Trophoblast cell (in vitro differentiated cells and primary cell): Measurements from ENCODE around the gene GALR2.
"Not testable (repeated sequence)": the region's sequence is repeated elsewhere in the genome, so short reads cannot be mapped to it uniquely, and the experiment has no call there.

Experiments
- DNase-seq, 2 donors: peaks; one replicate each; pipeline ENCODE4 v3.0.0-alpha.2; 2016
- H2AFZ ChIP-seq: 2 replicates; pipeline ENCODE4 v1.6.1; 2013; ENCODE audit warnings: low read length, moderate library complexity, mild to moderate bottlenecking; ENCODE audit not compliant: insufficient read depth, poor library complexity
- H2AK5ac ChIP-seq: 2 replicates; pipeline ENCODE4 v1.6.1; 2013; ENCODE audit warnings: mild to moderate bottlenecking, low read length
- H2BK120ac ChIP-seq: 2 replicates; pipeline ENCODE4 v1.6.1; 2013; ENCODE audit warnings: low read length, mild to moderate bottlenecking, moderate library complexity; ENCODE audit not compliant: insufficient read depth, poor library complexity
- H2BK12ac ChIP-seq: 2 replicates; pipeline ENCODE4 v1.6.1; 2013; ENCODE audit warnings: mild to moderate bottlenecking, low read length, moderate library complexity
- H2BK5ac ChIP-seq: 2 replicates; pipeline ENCODE4 v1.6.1; 2013; ENCODE audit warnings: low read length, low read depth, moderate library complexity, mild to moderate bottlenecking; ENCODE audit not compliant: poor library complexity
- H3K14ac ChIP-seq: 2 replicates; pipeline ENCODE4 v1.6.1; 2013; ENCODE audit warnings: mild to moderate bottlenecking, low read length
- H3K18ac ChIP-seq: 2 replicates; pipeline ENCODE4 v1.6.1; 2013; ENCODE audit warnings: mild to moderate bottlenecking, low read length
- H3K23ac ChIP-seq: 2 replicates; pipeline ENCODE4 v1.6.1; 2013; ENCODE audit warnings: low read length
- H3K27ac ChIP-seq: 2 replicates; pipeline ENCODE4 v1.5.1; 2013; ENCODE audit warnings: low read depth, mild to moderate bottlenecking, inconsistent platforms, low read length, moderate library complexity
- H3K27me3 ChIP-seq: 2 replicates; pipeline ENCODE4 v1.6.1; 2013; ENCODE audit warnings: inconsistent platforms, mild to moderate bottlenecking, low read length, moderate library complexity; ENCODE audit not compliant: insufficient read depth
- H3K36me3 ChIP-seq, 2 experiments: 1 replicate in 1 of 2; 2 replicates in 1 of 2; pipeline ENCODE4 v1.6.1; 2013; ENCODE audit warnings: low read length in 2 of 2, mild to moderate bottlenecking in 2 of 2, moderate library complexity in 1 of 2; ENCODE audit not compliant: insufficient read depth in 2 of 2, control insufficient read depth in 1 of 2
- H3K4ac ChIP-seq: 2 replicates; pipeline ENCODE4 v1.6.1; 2013; ENCODE audit warnings: low read depth, mild to moderate bottlenecking, low read length, moderate library complexity
- H3K4me1 ChIP-seq, 2 experiments: 1 replicate in 1 of 2; 2 replicates in 1 of 2; pipeline ENCODE4 v1.6.1; 2013; ENCODE audit warnings: low read length in 2 of 2, mild to moderate bottlenecking in 2 of 2, moderate library complexity in 1 of 2; ENCODE audit not compliant: insufficient read depth in 2 of 2, control insufficient read depth in 1 of 2
- H3K4me2 ChIP-seq: 2 replicates; pipeline ENCODE4 v1.6.1; 2013; ENCODE audit warnings: inconsistent platforms, mild to moderate bottlenecking, low read length, moderate library complexity
- H3K4me3 ChIP-seq: 2 replicates; pipeline ENCODE4 v1.5.1; 2013; ENCODE audit warnings: mild to moderate bottlenecking, low read depth, low read length, inconsistent platforms
- H3K79me1 ChIP-seq: one replicate; pipeline ENCODE4 v1.6.1; 2013; ENCODE audit warnings: low read length
- H3K79me2 ChIP-seq: 2 replicates; pipeline ENCODE4 v1.6.1; 2013; ENCODE audit warnings: low read length, mild to moderate bottlenecking; ENCODE audit not compliant: control insufficient read depth, insufficient read depth, poor library complexity
- H3K9ac ChIP-seq: 2 replicates; pipeline ENCODE4 v1.6.1; 2013; ENCODE audit warnings: mild to moderate bottlenecking, low read length
- H3K9me3 ChIP-seq: 2 replicates; pipeline ENCODE4 v1.6.1; 2013; ENCODE audit warnings: low read depth, mild to moderate bottlenecking, control low read depth, inconsistent platforms, low read length; ENCODE audit not compliant: insufficient read depth
- H4K12ac ChIP-seq: 2 replicates; pipeline ENCODE4 v1.6.1; 2013; ENCODE audit warnings: low read depth, mild to moderate bottlenecking, low read length, moderate library complexity
- H4K8ac ChIP-seq: 2 replicates; pipeline ENCODE4 v1.6.1; 2013; ENCODE audit warnings: low read depth, mild to moderate bottlenecking, low read length, moderate library complexity
- H4K91ac ChIP-seq: one replicate; pipeline ENCODE4 v1.6.1; 2013; ENCODE audit warnings: low read depth, mild to moderate bottlenecking, low read length, moderate library complexity
- WGBS: extraction: QIAGEN DNeasy Blood & Tissue Kit; methylation state at CpG from one replicate; pipeline ENCODE4 v1.1.7; 2013; ENCODE audit warnings: missing lambda C conversion rate; ENCODE audit not compliant: insufficient read length, insufficient coverage; ENCODE audit errors: extremely low coverage; 5-methylcytosine and 5-hydroxymethylcytosine counted together

Gene GALR2

DNA sequence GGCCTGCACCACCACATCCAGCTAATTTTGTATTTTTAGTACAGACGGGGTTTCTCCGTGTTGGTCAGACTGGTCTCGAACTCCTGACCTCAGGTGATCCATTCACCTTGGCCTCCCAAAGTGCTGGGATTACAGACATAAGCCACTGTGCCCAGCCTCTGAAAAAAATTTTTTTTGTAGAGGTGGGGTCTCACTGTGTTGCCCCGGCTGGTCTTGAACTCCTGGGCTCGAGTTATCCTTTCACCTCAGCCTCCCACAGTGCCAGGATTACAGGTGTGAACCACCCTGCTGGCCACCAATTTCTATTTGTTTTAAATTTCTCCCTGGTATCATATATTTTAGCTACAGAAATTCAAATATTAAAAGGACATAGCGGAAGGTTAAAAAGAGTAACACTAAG, 16.3 kb upstream of the GALR2 start:
- not testable (repeated sequence) for DNase-seq, H3K23ac ChIP-seq, H2AFZ ChIP-seq, H3K27me3 ChIP-seq, H4K8ac ChIP-seq, H2BK12ac ChIP-seq, H3K14ac ChIP-seq, H3K4me2 ChIP-seq, H3K9ac ChIP-seq, H3K4ac ChIP-seq, H2BK120ac ChIP-seq, H3K4me3 ChIP-seq, H4K91ac ChIP-seq, H3K9me3 ChIP-seq, H2BK5ac ChIP-seq, H3K27ac ChIP-seq, H3K79me1 ChIP-seq, H3K18ac ChIP-seq, H3K79me2 ChIP-seq, H4K12ac ChIP-seq, H2AK5ac ChIP-seq, H3K4me1 ChIP-seq
- peaks cover 36 to 45% of the 10 kb centered on the region in 2 experiments for H3K36me3 ChIP-seq
- no CpG with 5 or more reads among the region's 6 CpGs for WGBS

- Histone ChIP-seq H2AFZ (no peak overlapping the region), H3K18ac (no peak overlapping the region), H3K4me2 (no peak overlapping the region), H2AK5ac (no peak overlapping the region), H3K79me2 (no peaks in the 10 kb centered on the region), H3K4me1 (no peaks in the 10 kb centered on the region), H4K91ac (no peak overlapping the region), H3K14ac (no peak overlapping the region), H3K9me3 (no peaks in the 10 kb centered on the region), H3K79me1 (no peaks in the 10 kb centered on the region), H3K27ac (no peak overlapping the region), H2BK5ac (no peak overlapping the region), H2BK120ac (no peak overlapping the region), H3K4ac (no peak overlapping the region), H2BK12ac (no peak overlapping the region), H4K8ac (no peak overlapping the region), H3K23ac (no peak overlapping the region), H4K12ac (no peak overlapping the region), H3K36me3 (peaks cover 63 to 70% of the 10 kb centered on the region in 2 experiments), H3K4me3 (no peak overlapping the region), H3K9ac (no peak overlapping the region), H3K27me3 (no peaks in the 10 kb centered on the region)
- no peak for DNase-seq
- no CpG with 5 or more reads among the region's 15 CpGs for WGBS
Observed at GRCh38 chr17:76063875-76064546, 10.6 kb upstream of the GALR2 start.

GRCh38 chr17:76065775-76066174, 8.8 kb upstream of the GALR2 start:
- no peak overlapping the region for H4K91ac ChIP-seq
- no peak overlapping the region for H3K9ac ChIP-seq
- H2BK5ac ChIP-seq: no peak overlapping the region
- no peak overlapping the region for H3K27ac ChIP-seq
- no peaks in the 10 kb centered on the region for H3K4me1 ChIP-seq
- H4K8ac ChIP-seq: no peak overlapping the region
- DNase-seq: no peak
- no peak overlapping the region for H3K14ac ChIP-seq
- H2BK120ac ChIP-seq: no peak overlapping the region
- no CpG with 5 or more reads among the region's 4 CpGs for WGBS
- no peak overlapping the region for H3K4me3 ChIP-seq
- H3K4ac ChIP-seq: no peak overlapping the region
- no peak overlapping the region for H4K12ac ChIP-seq
- H3K4me2 ChIP-seq: no peak overlapping the region
- no peaks in the 10 kb centered on the region for H3K79me1 ChIP-seq
- H2BK12ac ChIP-seq: no peak overlapping the region
- no peak overlapping the region for H2AFZ ChIP-seq
- no peaks in the 10 kb centered on the region for H3K27me3 ChIP-seq
- H3K23ac ChIP-seq: no peak overlapping the region
- no peak overlapping the region for H3K18ac ChIP-seq
- peaks cover 57 to 63% of the 10 kb centered on the region in 2 experiments for H3K36me3 ChIP-seq
- no peak overlapping the region for H2AK5ac ChIP-seq
- H3K79me2 ChIP-seq: no peaks in the 10 kb centered on the region
- H3K9me3 ChIP-seq: no peaks in the 10 kb centered on the region

DNA sequence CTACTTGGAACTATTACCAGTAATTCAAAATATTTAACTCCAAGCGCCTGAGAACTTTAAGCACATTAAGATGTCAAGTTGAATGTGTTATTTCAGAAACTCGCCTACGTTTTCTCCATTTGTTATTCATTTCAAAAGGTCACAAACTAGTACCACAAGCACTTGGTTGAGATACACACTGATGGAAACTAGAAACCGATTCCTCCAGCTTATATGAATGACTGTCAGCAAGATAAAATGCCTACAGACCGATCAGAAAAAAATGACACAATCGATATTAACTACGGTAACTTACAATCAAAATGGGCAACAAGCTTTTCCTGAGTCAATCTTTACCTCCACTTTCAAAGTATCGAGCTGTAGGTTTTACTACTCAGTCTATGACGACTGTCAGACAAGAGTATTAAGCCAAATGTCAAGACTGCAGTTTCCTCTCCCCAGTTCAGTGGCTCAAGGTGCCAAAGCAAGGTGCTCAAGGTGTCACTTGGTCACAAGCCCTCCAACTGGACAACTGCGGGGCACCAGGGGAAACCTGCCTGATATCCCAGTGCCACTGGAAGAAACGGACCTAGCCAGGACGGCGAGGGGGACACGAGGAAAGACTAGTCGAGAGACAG, 2.9 kb upstream of the GALR2 start:
- DNase-seq: no peak
- Histone ChIP-seq H4K12ac (peak overlapping the region; percentile 85), H3K9me3 (peaks cover 9% of the 10 kb centered on the region), H3K23ac (no peak overlapping the region), H2BK120ac (peak overlapping the region; percentile 21), H3K79me1 (peaks cover 10% of the 10 kb centered on the region), H2AK5ac (peak overlapping the region; percentile 91), H2BK12ac (no peak overlapping the region), H3K36me3 (peaks cover 18 to 20% of the 10 kb centered on the region in 2 experiments), H2BK5ac (peak overlapping the region; percentile 54), H3K14ac (peak overlapping the region; percentile 86), H3K18ac (peak overlapping the region; percentile 2), H3K27me3 (peaks cover 31% of the 10 kb centered on the region), H3K4me3 (peak overlapping the region; percentile 91), H3K27ac (no peak overlapping the region), H4K8ac (peak overlapping the region; percentile 61), H3K4me2 (peak overlapping the region; percentile 95), H4K91ac (peak overlapping the region; percentile 49), H3K9ac (peak overlapping the region; percentile 97), H3K79me2 (peaks cover 9% of the 10 kb centered on the region), H2AFZ (peak overlapping the region; percentile 7), H3K4me1 (peaks cover 4 to 9% of the 10 kb centered on the region in 2 experiments), H3K4ac (peak overlapping the region; percentile 84)
- WGBS: no CpG with 5 or more reads among the region's 15 CpGs
